NCI-H2029 treated with DMSO at 0.1 percent for 48 hours (cell line): ENCODE results near the gene GDF10.

Experiments
- DNase-seq: peaks from one replicate; lab custom pipeline; 2025; lab: John Stamatoyannopoulos, UW

Gene GDF10

DNA sequence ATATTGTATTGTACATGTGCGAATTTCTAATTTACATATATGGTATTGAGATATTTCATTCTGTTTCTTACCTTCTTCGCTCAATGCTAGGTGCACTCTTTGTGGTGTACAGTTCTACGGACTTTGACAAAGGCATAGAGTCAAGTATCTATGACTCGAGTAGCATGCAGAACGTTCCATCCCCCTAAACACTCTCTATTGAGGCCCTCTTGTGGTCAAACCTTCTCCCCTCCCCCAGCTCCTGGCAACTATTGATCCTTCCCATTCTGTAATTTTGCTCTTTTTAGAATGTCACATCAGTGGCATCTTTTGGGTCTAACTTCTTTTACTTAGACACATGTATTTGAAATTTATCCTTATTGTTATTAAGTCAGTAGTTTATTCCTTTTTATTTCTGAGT lies 30.7 kb upstream of the GDF10 start:
- DNase-seq = no peak

DNA sequence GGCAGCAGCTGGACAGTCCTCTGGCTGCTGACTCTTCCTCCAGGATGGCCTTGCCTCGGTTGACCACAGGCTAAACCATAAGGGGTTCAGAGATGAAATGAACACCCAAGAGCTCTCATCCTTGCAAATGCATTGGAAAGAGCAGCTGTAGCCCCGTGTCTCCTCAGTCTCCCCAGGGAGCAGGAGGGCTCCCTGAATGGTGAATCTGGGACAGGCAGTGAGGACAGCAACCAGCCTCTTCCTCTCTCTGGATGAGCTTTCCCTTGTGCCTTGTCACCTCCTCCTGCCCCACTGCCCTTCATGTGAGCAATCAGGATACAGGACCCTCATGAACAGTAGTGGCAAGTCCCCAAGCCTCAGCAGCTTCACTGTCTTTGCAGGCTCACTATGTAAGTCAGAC lies 23.9 kb upstream of the GDF10 start:
- no peak for DNase-seq

DNA sequence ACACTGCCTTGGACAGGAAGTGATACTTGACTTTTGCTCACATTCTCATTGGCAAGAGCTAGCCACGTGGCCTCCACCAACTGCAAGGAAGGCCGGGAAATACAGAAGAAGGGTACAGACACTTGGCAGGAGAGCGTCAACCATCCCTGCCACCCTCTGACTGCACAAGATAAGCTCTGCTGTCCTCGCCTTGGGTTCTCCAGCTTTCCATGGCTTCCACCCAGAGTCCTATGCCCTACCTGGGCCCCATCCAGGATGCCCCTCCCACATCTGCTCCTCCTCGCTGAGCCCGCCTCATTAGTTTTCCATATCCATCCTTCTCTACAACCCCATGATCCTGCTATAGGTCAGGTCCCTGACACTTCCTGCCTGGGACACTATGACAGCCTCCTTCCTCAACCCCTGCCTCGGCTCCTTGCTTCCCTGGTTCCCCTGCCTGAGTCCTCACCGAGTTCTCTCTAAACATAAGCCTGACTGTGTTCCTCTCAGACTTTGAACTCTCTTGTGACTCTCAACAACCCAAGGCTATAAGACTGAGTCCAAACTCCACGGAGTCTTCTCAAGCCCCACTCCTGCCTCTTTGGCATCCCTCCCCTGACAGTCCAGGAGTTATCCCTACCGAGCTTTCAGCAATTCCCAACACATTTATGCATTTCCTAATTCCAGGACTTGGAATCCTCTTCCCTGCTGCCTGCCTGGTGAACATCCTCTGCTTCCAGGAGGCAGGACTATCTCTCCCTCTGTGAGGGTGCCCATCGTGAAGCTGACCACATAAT lies 23.2 kb upstream of the GDF10 start:
- DNase-seq = no peak

DNA sequence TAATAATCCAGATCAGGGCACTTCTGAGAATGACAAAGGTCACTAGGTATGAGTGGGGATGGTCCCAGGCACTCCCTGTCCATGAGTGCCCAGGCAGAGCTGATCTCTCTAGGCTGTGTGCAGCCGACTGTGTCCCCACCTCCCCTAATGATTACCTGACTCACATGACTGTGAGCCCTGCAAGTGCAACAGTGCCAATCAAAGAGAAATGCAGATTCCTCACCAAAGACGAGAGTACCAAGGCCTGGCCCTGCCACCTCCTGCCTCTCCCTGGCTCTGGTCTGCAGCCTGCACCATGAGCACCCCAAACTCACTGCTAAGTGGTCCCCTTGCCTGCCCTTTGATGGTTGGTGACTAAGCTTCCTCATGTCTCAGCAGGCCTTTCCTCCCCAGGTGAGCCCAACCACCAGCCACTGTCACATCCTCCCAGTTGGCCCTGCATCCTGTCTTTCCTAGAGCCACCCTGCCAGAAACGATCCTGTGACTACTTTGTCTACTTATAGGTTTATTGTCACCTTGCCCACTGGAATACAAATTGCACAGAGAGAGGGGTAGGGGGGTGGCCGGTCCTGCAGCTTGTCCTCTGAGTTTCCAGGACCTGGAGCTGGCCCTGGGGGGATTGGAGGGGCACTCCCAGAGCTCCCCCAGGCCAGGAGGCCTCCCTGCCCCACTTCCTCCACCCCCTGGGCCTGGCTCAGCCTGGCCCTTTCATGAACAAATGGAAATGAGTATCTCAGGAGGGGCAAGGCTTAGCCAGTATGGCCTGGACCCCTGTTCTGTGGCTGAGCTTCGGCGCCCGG lies 22.4 kb upstream of the GDF10 start:
- no peak for DNase-seq

DNA sequence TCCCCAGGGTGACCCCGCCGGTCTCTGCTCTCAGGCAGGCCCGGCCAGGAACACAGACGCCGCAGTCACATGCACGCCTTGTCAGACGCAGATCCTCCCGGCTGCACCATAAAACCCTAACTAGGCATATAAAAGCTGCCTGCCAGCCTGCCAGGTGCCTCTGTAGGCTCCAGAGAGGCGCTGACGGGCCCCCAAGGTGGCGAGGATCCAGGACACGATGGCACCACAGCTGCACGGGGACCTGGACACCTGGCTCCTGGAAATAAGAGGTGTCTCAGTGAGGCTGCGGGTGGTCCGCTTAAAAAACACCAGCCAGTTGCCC lies 21.9 kb upstream of the GDF10 start:
- no peak for DNase-seq

DNA sequence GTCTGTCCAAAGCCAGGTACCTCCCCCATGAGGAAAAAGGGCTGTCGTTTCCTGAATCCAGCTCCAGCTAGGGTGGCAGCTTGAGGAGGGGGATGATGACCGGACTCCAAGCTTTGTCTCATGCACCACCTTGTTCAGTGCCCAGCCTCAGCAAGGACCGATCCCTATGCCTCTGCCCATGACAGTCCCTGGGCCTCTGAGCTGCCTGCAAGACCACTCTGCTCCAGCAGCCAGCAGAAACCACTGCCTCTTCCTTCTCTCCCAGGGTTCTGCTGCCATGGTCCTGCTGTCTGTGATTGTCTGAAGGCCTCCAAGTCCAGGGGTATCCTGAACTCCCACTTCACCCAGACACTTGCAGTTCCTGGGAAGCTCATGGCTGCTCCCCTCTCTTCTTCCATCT lies 21.3 kb upstream of the GDF10 start:
- no peak for DNase-seq

DNA sequence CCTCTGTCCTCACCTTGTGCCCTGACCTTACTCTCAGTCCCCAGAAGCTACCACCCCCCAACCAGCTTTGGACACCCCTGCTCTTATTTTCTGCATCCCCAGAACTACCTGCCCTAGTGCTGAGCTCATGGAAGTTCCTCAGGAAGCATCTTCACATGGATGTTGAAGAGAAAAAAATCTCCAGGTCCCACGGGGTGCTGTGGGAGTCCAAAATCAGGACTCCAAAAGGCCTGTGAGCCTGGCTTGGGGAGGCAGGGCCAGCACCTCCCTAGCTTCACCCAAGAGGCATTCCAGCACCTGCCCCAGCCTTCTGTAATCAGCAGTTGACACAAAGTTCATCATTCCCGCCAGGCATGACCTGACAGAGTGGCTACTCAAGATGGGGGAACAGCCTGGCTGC lies 20.7 kb upstream of the GDF10 start:
- DNase-seq = no peak

DNA sequence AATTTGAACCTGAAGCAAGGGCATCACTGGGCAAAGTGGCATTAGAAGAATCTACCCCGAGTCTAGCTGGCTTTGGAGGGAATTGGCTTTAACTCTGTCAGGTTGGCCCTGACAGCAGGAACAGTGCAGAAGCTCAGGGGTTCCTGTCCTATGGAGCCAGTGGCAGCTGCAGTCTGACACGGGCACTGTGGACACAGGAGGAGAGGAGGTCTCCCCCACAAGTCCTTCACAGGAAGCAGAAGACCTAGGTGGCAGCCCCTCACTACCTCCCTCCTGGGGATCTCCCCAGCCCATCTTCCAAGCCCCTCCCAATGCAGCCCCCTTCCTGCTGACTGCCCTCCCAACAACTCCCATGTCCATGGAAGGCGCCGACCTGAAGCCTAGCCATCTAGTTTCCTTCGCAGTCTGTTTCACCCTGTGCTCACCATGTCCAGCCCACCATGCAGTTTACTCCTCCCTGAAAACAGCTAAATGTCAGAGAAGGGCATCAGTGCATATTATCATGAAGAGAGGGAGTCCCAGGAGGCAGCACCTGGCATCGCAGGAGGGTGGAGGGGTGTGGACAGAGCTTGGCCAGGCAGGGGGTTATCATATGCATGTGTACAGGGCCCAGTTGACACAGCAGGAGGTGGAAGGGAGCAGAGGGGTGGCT lies 17.9 kb upstream of the GDF10 start:
- DNase-seq = no peak

DNA sequence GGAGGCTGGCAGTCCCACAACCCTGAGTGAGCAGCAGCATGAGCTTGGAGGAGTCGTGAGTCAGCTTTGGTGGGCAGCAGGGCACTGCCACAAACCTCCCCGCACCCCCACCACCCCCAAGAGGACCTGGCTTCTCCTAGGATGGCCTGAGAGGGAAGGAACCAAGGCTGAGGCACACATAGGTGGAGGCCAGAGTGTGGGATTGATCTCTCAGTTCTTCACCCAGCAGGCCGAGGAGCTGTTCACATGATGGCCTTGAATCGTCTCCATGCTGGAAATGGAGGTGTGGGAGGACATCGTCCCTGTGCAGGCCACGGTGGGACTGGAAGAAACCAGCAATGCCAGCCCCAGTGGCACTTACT lies 17.4 kb upstream of the GDF10 start:
- DNase-seq = no peak

DNA sequence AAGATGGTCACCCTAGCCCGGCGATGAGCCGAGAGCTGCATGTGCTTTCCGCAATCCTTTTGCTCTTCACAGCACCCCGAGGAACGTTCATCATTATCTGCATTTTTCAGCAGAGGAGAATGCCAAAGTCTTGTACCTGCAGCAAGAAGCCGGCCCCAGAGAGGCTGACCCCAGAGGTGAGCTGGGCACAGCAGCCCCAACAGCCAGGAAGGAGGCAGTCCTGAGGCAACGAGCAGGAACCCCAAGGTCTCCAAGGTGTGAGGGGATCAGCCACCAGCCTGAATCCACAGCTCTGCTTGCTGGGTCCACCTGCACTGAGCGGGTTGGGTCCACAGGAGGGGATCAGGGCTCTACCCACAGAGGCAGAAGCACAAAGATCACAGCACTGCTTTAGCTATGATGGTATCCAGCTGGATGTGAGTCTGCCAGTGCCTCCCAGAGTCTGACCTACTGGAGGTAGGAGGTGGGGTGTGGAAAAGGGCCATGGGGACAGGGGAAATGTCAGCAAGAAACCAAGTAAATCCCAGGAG lies 16.8 kb upstream of the GDF10 start:
- DNase-seq = no peak

DNA sequence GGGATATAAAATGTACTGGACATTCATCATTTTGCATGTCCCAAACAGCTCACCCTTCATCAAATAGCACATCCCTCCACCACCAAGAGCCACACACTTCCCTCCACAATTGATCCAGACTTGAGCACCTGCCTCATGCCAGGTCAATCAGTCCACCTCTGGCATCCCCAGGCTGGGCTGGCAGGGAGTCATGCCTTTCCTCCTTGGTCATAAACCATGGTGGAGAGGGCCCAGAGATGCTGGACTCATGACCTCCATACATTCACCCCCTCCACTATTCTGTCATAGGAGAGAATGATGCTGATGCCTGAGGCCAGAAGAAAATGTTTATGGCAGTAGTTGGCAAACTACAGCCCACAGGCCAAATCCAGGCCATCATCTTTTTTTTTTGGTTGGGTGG lies 16.1 kb upstream of the GDF10 start:
- no peak for DNase-seq

DNA sequence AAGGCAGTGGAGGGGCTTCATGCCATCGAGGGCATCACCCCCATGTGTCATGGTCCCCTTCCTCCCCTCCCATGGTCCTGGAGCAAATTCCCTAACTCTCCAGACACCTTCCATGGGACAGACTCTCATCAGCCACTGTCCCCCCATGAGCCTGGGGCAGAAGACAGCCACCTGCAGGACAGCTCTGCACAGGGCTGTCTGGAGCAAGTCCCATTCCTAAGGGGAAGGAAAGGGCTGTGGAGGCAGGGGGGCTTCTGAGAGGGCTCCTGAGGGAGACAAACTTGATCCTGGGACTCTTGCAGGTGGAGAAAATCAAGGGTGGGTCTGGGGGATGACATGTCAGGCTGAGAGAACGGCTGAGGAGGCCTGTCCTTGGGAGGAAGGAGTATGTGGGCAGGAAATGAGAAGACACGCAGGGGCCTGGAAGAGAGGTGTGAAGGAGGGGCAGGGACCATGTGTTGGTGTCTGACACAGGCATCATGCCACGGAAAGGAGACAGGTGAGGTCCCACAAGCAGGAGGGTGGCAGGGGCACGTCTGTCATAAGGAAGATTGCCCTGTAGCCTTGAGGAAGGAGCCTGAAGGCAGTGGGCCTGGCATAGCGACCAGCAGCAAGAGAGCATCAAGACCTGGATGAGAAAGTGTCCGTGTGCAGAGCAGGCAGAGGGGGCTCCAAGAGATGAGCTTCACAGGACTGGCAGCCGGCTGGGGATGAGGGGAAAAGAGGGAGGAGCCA lies 14.4 kb upstream of the GDF10 start:
- DNase-seq = no peak

DNA sequence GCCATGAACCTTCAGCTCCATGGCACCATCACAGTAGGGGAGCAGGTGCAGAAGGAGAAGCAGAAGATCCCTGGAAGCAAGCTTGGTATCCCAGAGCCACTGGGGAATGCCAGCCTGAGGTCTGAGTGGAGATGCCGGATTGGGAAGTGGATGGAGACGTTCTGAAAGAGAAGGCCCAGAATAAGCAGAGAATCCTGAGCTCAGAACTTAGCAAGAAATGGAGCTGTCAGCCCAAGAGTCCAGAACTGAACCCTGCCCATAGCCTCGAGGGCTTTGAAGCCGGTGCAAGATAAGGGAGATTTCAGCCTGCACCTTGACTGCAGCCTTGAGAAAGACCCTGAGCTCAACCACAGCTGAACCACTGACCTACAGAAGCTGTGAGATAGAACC lies 13.9 kb upstream of the GDF10 start:
- no peak for DNase-seq

DNA sequence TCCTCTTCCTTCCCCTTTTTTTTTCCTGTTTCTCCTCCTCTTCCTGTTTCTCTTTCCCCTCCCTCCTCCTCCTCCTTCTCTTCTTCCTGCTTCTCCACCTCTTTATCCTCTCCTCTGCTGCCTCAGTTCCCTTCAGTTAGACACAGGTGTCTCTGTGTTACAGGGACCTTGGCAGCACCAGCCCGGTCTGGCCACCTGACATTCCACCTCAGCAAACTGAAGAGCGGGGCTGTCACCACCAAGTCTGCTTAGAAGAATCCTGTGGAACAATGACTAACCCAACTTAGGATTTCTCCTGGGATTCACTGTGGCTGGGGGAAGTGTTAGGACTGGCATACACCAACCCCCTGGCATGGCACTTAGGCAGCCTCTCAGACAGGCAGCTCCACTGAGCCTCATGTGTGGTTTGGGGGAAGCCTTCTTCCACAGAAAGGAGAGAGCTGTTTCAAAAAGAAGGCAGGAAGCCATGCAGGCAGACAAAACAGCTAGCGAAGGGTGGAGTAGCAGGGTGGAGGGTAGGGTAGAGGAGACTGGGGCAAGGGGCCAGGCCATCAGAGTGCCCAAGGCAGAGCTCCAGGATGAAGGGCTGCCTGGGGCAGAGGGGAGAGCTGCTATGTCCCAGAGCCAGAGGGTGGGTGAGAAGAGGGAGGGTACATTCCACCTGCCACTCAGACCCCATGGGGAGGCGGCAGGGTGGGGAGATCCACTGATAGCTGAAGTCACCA lies 13.2 kb upstream of the GDF10 start:
- DNase-seq = no peak

DNA sequence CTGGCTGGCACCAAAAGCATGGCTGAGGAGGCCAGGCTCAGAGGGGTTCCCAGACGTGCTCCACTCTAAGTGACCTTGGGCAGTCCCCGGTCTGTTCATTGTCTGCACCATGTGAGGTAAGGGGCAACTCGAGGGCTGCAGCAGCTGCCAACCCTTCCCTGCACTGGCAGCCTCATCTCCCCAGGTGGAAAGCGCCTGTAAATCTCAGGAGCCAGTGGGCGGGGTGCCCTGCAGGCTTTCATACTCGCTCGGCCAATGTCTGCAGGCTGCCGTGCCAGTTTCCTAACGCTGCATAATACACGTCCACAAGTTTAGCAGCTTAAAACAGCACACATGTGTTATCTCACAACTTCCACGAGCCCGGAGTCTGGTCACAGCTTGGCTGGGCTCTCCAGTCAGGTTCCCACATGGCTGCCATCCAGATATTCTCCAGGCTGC lies 12.6 kb upstream of the GDF10 start:
- no peak for DNase-seq

DNA sequence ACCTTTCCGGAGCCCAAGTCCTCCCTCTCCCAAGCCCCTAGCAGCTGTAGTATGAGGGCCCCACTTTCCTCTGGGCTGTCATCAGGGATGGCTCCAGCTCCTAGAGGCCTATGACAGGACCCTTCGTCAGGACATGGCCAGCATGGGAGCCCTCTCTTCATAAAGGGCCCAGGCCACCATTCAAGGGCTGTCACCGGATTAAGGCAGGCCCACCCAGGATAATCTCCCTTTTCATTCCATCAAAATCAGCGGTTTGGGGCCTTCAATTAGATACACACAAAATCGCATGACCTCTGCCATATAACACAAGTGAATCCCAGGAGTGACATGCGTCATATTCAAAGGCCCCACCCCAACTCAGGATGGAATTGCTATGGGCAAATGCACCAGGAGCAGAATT lies 12.2 kb upstream of the GDF10 start:
- no peak for DNase-seq

DNA sequence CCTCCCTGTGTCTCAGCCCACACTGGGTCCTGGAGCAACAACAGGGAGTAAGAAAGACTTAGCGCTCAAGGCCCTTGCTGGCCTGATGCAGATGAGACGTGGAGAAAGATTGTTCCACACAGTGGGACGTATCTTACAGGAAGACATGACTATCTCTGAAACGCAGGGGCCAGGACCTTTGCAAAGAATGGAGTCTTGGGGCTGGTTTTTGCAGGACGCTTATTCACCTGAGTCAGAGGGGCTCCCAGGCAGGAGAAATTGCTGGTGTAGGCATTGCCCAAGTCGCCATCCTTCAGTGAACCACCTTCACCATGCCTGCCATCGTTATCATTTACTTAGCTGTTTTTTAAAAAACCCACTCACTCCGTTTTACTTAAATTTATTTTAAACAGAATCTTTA lies 11.8 kb upstream of the GDF10 start:
- DNase-seq = no peak

DNA sequence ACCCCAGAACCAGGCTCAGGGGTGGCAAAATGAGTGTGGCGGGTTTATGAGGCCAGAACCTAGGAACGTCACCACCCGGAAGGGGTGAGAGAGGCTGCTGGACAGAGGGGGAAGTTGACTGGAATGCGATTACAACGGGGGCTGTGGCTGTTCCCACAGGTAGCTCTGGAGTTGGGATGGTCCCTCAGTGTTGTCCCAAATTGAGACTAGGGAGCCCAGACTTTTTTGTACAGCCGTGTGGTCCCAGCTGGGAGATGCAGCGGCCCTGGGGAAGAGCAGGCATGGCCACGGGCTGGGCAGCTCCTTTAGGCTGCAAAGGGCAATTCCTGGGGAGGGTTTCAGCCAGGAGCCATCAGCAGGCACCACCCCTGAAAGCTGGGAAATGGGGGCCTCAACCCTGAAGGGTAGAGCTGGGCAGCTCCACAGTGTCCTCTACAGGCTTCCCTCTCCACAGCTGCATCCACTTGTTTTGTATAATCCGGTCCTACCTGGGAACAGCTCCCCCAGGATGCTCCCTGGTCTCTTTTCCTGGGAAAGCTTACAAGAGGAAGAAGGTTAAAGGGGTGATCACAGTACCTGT lies 11.0 kb upstream of the GDF10 start:
- DNase-seq = no peak

DNA sequence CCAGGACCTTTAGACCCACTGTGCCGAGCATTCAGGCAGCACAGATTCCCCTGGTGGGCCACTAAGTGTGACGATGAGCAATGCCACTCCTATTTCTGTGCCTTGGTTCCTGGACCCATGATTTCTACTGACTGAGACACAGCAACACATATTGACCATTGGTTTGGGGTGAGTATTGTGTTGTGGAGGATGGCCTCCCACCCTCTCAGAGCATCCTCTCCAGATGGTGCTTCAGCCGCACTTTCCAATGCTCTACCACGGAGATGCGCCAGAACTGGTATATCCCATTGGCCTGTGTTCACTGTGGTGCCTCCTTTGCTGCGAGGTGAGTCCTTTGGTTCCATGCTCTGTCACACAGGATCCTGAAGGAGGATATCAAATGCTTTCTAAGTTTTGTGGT lies 10.1 kb upstream of the GDF10 start:
- no peak for DNase-seq

DNA sequence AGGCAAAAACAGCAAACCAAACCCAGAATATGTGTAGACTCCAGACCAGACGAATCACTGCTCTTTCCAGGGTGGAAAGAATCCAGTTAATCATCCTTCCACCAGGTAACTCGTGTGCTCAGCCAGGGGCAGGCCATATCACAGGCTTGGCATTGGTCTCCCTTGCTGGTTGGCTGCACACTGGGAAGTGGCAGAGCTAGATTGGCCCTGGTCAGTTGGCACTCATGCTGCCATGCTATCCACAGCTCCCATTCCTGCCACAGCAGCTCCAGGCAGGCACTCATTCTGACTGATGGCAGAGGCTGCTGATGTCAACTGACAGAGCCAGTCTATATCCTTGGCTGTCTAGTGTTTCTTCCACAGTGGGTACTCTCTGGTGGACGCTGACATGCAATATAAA lies 9.7 kb upstream of the GDF10 start:
- DNase-seq = no peak

DNA sequence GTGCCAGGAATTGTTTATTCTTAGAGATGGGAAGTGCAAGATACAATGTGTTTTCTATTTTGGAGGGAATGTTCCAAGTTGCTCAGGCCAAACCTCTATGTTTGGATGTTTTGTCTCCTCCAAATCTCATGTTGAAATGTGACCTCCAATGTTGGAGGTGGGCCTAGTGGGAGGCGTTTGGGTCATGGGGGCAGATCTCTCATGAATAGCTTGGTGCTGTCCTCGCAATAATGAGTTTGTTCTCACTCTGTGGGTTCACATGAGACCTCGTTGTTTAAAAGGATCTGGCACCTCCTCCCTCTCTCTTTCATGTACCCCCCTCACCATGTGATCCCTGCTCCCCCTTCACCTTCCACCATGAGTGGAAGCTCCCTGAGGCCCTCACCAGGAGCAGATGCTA lies 8.3 kb upstream of the GDF10 start:
- DNase-seq = no peak
